SKM-1 (cell line): ENCODE data around the gene PYGO2.
A peak's percentile ranks its signal among the peaks of the same experiment; 100 is the strongest.
"Not testable (repeated sequence)": the region's sequence is repeated elsewhere in the genome, so short reads cannot be mapped to it uniquely, and the experiment has no call there.

Experiments used
- DNase-seq: peaks from one replicate; lab custom pipeline; 2025; ENCODE audit not compliant: unreplicated experiment; lab: John Stamatoyannopoulos, UW

The PYGO2 gene

DNA sequence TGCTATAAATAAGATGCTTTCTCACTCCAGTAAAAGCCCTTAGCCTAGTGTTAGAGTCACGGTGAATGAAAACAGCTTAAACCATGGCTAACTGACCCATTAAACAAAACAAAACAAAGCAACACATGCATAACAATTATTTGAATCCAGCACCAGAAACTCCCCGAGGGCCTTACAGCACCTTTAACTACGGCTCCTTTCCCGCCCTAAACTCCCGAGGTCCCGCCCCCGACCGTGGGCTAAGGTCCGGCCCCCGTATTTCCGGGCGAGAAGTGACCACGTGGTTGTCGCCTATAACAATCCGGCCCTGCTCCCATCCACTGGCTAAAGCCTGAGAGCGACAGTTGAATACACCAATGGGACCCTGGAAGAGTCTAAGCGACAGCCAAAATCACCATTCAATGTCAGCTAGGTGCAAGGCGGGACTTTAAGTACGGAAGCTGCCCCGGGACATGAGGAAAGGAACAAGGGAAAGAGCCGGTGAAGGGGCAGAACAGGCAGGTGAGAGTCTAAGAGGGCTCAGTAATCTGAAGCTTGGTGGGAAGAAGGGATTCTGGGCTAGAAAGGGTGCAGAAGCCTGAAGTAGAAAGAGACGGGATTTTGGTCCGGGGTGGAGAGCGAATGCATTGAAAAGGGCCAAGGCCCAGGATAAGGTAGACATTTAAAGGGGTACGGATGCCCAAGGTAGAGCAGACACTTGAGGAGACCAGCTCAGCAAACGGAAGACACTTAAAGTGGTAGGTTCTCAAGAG is 21.5 kb upstream of the PYGO2 start, which contains the start of gene FLAD1:
FLAD1 (plus strand) TSS at position 448 of the 752 bp plus-strand sequence. CDS start 351 bp downstream, outside the sequence.
- peak; percentile 100 for DNase-seq

DNA sequence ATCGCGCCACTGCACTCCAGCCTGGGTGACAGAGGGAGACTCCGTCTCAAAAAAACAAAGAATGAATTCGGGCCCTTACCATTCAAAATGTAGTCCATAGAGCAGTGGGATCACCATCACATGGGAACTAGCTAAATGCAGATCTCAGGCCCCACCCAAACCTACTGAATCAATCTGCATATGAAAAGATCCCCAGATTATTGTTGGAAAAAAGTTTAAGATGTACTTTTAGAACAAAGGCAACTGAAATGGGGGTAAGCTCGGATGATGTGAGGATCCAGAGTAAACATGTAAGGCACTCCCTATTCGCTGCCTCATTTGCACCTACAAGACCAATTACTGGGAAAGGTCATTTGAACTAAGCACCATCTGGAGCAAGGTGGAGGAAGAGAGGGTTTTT is 20.8 kb upstream of the PYGO2 start:
- DNase-seq: no peak

DNA sequence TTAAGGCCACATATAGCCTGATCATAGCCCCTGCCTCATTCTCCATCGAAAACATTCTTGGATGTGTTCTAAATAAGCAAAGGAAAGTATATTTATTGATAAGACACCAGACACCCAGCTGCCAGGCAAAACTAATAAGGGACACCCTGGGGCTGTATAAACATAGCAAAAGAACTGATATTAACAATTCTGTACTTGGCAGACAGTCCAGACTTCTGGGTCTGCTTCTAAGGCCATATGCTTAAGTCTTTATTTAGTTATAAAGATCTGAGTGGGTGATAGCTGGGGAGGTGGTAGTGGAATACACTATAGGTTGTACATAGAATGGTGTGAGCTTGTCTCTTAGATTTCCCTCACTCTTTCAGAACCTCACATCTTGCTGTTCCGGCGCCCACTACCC is 16.8 kb upstream of the PYGO2 start:
- no peak for DNase-seq

DNA sequence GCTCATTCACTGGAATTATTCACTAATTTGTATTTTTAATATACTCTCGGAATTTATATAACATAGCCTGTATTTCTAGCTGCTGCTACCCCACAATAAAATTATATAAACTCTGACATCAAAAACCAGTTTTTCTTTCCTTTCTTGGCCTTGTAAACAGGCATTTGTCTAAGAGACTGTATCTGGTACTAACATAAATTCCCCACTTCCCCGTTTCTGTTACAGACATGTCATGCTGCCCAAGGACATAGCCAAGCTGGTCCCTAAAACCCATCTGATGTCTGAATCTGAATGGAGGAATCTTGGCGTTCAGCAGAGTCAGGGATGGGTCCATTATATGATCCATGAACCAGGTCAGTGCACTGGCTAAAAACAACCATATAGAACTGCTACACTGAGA is 16.2 kb upstream of the PYGO2 start:
- not testable (repeated sequence) for DNase-seq

DNA sequence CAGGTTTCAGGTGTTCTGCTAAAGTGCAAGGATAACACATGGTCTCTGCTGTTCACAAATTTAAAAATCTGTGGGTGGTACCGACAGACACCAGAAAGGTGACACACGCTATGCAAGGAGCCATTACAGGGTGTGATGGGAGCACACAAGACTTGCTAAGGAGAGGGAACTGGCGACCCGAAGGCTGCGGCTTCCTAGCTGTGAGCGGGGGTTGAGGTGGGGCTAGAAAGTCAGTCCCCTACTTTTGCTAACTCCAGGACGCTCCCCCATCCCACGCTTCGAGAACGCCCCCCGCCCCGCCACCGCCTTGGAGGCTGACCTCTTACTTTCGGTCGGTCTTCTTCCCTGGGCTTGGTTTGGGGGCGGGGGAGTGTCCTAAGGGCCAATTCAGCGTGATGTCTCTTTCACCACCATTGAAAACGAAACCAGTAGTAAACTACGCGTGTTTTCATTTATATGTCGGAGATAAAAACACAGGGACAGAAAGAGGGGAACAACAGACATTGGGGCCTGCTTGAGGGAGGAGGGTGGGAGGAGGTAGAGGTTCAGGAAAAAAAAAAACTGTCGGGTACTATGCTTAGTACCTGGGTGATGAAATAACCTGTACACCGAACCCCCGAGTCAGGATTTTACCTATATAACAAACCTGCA is 14.0 kb upstream of the PYGO2 start:
- DNase-seq: no peak

DNA sequence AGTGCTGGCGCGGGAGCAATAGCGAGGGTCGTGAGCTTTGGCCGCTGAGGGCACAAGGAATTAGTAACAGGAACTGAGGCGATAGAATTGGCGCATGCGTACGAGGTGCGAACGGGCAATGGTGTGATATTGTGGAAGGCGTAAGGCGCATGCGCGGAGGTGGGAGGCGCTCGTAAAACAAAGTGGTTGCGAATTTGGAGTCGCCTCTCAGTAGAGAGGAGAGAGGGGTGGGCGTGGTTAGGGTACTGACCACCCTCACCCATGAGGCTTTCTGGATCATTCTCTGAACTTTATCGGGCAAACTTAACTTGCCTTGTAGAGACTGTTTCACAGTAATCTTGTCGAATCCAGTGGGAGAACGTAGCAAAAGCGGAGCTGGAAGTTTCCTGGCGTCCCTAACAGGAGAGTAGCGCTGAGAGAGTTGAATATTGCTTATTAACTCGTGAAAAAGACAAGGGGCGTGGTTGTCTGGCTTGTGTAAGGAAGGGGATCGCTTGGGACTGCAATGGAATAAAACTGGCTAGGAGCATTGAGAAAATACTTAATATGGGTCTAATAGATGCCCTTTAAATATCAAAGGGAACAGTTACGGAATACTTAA is 13.3 kb upstream of the PYGO2 start:
- peak; percentile 99 for DNase-seq

DNA sequence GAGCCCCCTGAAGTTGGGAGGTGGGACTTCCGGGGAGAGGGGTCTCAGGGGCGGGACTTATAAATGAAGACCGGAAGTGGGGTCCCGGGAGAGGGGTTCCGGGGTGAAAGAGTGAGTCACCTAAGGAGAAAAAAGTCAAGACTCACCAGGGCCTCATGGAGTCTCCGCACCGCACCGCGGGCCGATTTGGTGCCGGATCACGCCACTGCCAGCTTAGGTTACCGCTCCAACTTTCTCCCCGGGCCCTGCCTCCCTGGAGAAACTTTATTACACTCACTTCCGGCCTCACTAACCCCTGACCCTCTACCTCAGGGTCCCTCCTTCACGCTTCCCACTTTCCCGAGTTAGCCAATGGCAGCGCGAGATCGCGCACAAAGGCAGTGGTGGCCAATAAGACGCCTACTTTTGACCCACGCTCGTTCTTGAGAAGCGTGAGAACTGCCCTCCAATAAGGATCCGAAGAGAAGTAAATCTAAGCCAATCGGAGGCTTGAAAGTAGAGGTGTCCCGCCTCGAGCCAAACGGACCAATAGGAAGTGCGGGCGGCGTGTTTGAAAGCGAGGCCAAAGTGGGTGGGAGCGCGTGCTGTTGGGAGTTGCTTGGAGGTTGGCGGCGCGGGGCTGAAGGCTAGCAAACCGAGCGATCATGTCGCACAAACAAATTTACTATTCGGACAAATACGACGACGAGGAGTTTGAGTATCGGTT is 12.7 kb upstream of the PYGO2 start, which contains the start of gene CKS1B:
CKS1B (plus strand) TSS at position 580 of the 706 bp plus-strand sequence; CDS start at position 645, 65 bp downstream.
- DNase-seq: peak; percentile 100

DNA sequence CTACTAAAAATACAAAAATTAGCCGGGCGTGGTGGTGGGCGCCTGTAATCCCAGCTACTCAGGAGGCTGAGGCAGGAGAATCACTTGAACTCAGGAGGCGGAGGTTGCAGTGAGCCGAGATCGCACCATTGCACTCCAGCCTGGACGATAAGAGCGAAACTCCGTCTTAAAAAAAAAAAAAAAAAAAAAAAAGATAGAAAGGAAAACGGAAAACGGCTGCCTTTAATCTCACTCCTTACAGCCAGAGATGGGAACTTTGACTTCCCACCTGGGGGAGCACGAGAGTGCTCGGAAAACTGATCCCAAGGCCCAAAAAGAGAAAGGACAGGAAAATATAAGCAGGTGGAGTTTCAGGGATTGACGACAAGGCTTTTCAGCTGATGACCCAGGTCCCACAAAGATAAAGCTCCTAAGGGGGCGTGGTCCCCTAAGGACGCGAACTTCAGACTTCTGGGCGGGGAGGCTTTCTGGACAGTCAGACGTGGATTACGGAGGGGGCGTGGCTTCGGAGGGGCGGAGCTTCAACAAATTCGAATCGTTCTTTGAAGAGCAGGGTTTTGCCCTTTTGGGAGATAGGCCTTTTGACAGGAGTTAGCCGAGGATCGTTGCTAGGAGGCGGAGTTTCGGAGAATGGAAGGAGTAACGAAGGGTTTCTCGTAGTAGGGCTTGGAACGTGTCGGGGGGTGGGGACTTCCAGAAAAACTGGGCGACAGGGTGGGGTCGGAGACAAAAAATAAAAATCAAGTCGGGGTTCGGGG is 11.9 kb upstream of the PYGO2 start:
- peak; percentile 98 for DNase-seq

DNA sequence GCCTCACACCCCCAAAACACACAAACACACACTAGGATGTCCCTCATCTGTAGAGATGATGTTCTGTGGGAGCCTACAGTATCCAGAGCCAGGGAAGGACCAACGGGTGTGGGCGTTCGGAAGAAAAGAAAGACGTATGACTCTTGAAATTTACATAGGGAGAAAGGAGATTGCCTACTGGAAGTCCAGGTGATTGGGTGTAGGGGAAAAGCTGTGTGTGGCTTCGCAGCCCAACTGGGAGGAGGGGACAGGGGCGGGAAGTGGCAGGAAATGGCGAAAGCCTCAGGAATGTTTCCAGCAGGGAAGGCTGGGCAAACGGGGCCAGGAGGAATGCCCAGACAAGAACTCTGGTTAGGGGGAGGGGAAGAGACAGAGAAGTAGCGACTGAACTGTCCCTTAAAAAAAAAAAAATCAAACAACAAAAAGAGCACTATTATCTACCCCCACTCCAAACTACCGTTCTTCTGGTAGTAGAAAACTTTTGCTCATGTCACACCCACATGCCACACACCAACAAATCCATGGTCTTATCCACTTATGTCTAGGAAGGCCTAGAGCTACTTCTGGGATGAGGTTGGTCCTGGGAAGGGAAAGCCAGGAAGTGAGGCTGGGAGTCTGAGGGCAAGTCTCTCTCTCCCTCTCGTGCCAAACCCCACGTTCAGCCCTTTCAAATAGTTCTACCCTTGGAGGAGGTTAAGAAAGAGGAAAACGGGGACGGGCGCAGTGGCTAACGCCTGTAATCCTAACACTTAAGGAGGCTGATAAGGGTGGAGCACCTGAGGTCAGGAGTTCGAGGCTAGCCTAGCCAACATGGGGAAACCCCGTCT is 11.1 kb upstream of the PYGO2 start:
- no peak for DNase-seq

DNA sequence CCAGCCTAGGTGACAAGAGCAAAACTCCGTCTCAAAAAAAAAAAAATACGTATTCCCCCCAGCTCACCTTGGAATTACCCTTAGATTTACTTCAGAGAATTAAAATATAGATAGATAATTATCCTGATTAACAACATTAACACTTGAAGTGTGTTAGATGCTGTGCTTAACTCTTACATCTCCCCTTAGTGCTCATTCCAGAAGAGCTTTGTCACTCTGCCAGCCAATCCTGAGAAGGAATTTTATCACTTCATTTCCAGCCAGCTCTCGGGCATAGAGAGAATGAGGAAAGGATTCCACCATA is 10.6 kb upstream of the PYGO2 start:
- DNase-seq: no peak

DNA sequence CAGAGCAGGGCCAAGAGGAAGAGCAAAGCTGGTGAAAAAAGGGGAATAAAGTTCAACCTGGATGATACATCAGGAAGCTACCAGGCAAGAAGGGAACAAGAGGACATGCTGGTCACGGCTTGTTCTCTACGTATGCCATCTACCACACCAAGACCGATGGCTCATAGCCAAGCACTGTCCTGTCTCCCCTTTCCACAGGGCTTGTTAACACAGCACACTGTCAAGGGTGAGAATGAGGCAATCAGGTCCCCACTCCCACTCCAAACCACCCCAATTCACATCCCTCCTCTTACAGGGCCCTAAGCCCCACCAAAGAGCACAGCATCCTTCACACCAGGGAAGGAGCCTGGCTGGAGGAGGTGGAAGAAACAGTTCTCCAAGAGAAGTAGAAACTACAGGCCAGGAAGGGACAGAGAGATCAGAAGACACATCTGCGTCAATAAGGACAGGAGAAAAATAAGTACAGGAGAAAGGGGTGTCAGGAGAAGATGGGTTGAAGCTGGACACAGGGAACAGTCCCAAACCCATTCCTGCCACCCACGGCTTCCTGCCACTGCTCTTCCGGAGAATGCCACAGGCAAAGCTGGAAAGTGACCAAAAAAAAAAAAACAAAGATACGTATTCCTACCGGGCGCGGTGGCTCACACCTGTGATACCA is 9.9 kb upstream of the PYGO2 start:
- DNase-seq: no peak

DNA sequence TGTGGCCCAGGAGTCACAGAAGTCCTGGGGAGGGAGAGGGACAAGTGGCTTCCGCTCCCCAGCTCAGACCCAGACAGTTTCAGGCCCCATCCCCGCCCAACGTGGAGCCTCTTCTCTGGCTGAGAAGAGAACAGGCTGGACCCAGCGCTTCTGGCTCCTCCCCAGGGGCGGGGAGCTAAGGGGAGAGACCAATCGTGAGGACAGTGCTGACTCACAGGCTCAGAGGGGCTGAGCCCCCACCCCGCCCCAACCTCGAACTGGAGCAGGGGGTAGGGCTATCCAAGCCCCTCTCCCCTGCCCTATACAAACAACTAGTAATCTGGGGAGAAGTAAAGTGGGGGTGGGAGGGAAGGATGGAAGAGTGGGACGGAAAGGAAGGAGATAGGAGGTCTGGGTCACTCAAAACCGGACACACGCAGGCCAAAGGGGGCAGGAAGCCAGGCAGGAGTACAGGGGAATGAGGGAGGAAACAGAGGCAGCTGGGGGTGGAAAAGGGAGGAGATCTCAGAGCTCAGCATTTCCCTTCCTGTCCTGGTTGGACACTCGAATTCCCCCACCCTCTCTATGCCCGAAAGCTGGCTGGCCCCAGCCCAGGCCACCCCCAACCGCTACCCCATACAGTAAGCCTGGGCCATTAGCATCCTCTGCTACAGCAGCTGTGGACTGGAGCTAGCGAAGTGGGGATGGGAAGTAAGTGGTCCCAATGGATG is 9.2 kb upstream of the PYGO2 start, which contains the start of gene SHC1:
SHC1 (minus strand) TSS at position 117 of the 710 bp plus-strand sequence. CDS start 221 bp downstream, outside the sequence.
- DNase-seq: no peak

DNA sequence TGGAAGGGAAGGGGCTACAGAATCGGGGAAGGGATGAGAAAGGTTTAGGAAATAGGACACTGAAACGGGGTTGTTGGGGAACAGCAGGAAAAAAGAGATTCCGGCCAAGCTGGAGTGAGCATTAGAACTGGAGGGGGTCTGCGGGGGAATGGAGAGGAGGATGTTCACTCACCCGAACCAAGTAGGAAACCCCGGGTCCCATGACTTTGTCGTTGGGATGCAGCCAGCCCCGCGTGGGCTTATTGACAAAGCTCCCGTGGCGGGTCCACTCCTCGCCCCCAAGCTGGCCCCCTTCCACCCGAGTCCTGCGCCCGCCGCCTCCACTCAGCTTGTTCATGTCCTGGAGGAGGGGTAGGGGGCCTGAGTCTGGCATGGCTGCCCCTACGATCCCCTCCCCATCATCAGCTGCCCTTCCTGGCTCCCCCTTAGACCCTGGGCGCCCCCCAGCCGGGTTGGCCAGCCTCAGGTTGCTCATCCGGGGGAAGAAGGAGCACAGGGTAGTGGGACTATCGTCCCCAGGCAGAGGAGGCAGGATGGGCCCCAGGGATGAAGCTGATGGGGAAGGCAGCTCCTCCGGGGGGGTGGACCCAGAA is 8.4 kb upstream of the PYGO2 start:
- DNase-seq: no peak

DNA sequence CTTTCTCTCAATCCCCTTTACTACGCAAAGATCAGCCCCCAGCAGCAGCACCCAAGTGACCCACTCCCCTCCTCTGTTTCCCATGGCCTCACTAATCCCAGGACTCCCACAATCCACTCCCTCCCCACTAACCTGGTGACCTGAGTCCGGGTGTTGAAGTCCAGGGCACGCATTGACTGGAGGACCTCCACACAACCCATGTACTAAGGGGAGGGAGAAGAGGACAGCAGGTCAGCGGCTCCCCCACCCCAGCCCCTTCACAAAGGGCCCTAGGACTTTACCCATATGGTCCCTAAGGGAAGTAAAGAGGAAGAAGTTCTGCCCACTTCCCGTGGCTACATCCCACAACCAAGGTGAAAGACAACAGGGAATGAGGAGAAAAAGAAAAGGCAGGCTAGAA is 7.7 kb upstream of the PYGO2 start:
- no peak for DNase-seq

DNA sequence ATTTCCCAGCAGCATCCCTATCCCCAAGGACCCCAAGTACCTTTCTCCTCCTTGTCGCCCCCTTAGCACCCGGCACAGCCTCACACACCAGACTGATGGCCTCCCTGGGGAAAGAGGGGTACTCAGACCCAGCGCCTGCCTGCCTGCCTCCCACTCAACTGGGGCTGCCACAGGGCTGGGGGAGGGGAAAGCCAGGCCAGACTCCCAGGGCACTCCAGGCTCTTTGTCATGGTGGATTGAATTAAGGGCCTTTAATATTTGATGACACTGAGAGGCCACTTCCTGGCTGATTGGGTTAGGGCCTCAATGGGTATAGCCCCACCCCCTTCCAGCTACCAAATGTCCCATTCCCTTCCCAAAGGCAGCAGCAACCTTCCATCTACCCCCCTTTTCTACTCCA is 7.1 kb upstream of the PYGO2 start:
- DNase-seq: no peak

DNA sequence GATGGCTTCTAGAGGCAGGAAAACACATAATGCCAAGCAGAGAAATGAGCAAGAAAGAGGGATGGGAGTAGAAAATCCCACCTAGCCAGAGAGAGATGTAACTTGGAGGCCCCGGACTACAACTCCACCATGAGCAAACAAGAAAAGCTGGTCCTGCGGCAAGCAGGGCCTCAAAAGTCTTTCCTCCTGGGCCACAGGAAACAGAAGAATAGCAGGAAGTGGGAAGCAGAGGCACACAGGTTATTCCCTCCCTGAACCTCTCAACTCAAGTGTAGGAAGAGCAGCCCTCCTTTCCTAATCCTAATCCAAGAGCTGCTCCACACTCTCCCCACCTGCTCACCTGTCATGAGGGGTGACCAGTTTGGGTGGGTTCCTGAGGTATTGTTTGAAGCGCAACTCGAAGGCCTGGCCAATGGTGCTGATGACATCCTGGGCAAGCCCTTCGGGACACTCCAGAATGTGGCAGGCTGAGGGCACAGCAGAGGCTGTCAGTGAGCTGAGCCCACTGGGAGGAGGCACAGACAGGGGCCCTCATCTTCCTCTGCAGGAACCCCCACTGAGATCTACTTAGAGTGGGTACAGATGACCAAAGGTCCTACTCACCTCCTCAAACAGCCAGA is 5.9 kb upstream of the PYGO2 start:
- DNase-seq: no peak

DNA sequence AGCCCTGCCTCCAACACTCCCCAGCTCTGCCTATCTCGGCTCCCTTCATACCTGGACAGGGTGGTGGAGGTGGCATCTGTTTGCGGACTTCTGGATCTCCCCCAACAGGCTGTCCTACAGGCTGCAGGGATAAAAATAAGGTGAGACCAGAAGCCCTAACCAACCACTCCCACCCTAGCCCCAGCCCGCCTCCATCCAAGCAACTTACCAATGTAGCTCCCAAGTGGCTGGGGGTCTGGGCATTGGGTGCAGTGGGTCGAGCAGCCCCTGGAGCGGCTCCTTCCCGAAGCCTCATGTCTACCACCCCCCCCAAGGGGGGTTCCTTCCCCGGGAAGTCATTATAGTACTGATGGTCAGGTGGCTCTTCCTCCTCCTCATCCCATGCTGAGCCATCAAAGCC is 4.5 kb upstream of the PYGO2 start:
- no peak for DNase-seq

DNA sequence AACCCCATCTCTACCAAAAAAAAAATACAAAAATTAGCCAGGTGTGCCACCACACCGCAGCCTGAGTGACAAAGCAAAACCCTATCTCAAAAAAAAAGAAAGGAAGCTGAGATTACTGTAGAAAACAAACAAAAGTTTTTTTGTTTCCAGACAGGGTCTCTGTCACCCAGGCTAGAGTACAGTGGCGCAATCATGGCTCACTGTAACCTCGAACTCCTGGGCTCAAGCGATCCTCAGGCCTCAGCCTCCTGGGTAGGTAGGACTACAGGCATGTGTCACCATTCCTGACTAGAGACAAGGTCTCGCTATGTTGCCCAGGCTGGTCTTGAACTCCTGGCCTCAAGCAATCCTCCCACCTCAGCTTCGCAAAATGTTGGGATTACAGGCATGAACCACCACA is 2.8 kb upstream of the PYGO2 start:
- DNase-seq: no peak
